GM19023 (cell line): ENCODE data around the gene PPIL4.

Source experiments
- ATAC-seq: cut with Tn5 transposase; IDR thresholded peaks from one replicate; pipeline ENCODE4 v1.9.1; 2021; ENCODE audit warnings: mild to moderate bottlenecking, moderate library complexity; ENCODE audit not compliant: unreplicated experiment

The PPIL4 gene

GRCh38 chr6:149545754-149546471, at the start of gene PPIL4:
TSS of gene PPIL4 (minus strand) at chr6:149546043. CDS start at chr6:149546005, 38 bp downstream.
- ATAC-seq, result peak; percentile 93

- ATAC-seq, result no peak
These were observed 47.6 kb upstream of the PPIL4 start for GRCh38 chr6:149593408-149593807.

GRCh38 chr6:149592983-149593382, 47.1 kb upstream of the PPIL4 start:
- ATAC-seq, result no peak

GRCh38 chr6:149586149-149586548, 40.3 kb upstream of the PPIL4 start:
- ATAC-seq, result no peak

GRCh38 chr6:149581349-149581748, 35.5 kb upstream of the PPIL4 start:
- no peak for ATAC-seq

GRCh38 chr6:149580880-149581279, 35.0 kb upstream of the PPIL4 start:
- ATAC-seq, result no peak

GRCh38 chr6:149567945-149568585, 22.2 kb upstream of the PPIL4 start:
- ATAC-seq, result no peak

GRCh38 chr6:149567194-149567586, 21.3 kb upstream of the PPIL4 start:
- ATAC-seq, result no peak

- peak; percentile 20 for ATAC-seq
These were observed 20.8 kb upstream of the PPIL4 start for GRCh38 chr6:149566410-149567193.

- ATAC-seq, result peak; percentile 82
These were observed 19.9 kb upstream of the PPIL4 start, which contains the start of gene GINM1 for GRCh38 chr6:149565527-149566409. TSS of gene GINM1 (plus strand) at chr6:149566375. CDS start at chr6:149566415, 40 bp downstream.

GRCh38 chr6:149563928-149564325, 18.1 kb upstream of the PPIL4 start:
- ATAC-seq, result no peak

- no peak for ATAC-seq
These were observed 17.5 kb upstream of the PPIL4 start for GRCh38 chr6:149563203-149563927.

- ATAC-seq, result no peak
These were observed 14.9 kb upstream of the PPIL4 start for GRCh38 chr6:149560736-149561135.

- ATAC-seq, result no peak
These were observed 13.5 kb upstream of the PPIL4 start for GRCh38 chr6:149559389-149559788.

- no peak for ATAC-seq
These were observed 12.2 kb upstream of the PPIL4 start for GRCh38 chr6:149558029-149558428.

GRCh38 chr6:149551920-149552319, 6.1 kb upstream of the PPIL4 start:
- ATAC-seq, result no peak

- ATAC-seq, result peak; percentile 11
These were observed 537 bp downstream of the PPIL4 start for GRCh38 chr6:149545258-149545753.

- ATAC-seq, result no peak
These were observed 1.1 kb downstream of the PPIL4 start for GRCh38 chr6:149544646-149545257.

- no peak for ATAC-seq
These were observed 4.7 kb downstream of the PPIL4 start for GRCh38 chr6:149541139-149541538.
